GM06990 (cell line): ENCODE results near the gene RPH3AL.

Source experiments
- DNase-seq: peaks from one replicate; pipeline ENCODE4 v3.0.0-alpha.2; 2011; ENCODE audit not compliant: insufficient read length; ENCODE audit errors: extremely low read depth
- H3K27me3 ChIP-seq: replicated peaks from 2 replicates; pipeline ENCODE4 v1.6.0; 2011; ENCODE audit warnings: low read length; ENCODE audit not compliant: control insufficient read depth, insufficient read depth
- H3K36me3 ChIP-seq: 2 replicates; pipeline ENCODE4 v1.5.1; 2011; ENCODE audit warnings: low read length; ENCODE audit not compliant: control insufficient read depth, insufficient read depth
- H3K4me3 ChIP-seq: replicated peaks from 2 replicates; pipeline ENCODE4 v1.5.1; 2011; ENCODE audit warnings: low read depth, mild to moderate bottlenecking, control low read depth, low read length
- TF ChIP-seq, protein P1 (sequence below): IDR thresholded peaks from 2 replicates; pipeline ENCODE4 v1.5.1; 2011; ENCODE audit warnings: low read length, control low read depth, mild to moderate bottlenecking, inconsistent platforms; ENCODE audit not compliant: insufficient read depth, poor library complexity, severe bottlenecking

Gene RPH3AL

DNA sequence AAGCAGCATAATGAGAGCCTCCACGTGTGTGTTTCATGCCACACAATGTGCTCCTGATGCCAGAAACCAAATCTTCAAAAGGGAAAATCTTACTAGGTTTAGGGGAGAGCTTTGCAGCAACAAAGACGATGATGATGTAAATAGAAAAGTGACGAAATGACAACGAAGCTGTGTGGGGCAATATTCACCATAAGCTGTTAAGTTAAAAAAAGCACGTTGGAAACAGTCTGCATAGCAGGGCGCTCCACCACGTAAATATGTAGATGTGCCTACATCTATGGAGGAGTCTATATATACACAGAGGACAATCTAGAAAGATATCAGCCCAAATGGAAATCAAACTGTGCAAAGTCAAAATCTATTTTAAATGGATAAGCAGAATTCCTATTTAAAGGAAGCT lies 61.0 kb downstream of the RPH3AL start:
- TF ChIP-seq, protein P1, sequence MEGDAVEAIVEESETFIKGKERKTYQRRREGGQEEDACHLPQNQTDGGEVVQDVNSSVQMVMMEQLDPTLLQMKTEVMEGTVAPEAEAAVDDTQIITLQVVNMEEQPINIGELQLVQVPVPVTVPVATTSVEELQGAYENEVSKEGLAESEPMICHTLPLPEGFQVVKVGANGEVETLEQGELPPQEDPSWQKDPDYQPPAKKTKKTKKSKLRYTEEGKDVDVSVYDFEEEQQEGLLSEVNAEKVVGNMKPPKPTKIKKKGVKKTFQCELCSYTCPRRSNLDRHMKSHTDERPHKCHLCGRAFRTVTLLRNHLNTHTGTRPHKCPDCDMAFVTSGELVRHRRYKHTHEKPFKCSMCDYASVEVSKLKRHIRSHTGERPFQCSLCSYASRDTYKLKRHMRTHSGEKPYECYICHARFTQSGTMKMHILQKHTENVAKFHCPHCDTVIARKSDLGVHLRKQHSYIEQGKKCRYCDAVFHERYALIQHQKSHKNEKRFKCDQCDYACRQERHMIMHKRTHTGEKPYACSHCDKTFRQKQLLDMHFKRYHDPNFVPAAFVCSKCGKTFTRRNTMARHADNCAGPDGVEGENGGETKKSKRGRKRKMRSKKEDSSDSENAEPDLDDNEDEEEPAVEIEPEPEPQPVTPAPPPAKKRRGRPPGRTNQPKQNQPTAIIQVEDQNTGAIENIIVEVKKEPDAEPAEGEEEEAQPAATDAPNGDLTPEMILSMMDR: no peak
- DNase-seq: no peak
- H3K36me3 ChIP-seq: no peaks in the 10 kb centered on the region
- no peak overlapping the region for H3K4me3 ChIP-seq
- no peaks in the 10 kb centered on the region for H3K27me3 ChIP-seq

DNA sequence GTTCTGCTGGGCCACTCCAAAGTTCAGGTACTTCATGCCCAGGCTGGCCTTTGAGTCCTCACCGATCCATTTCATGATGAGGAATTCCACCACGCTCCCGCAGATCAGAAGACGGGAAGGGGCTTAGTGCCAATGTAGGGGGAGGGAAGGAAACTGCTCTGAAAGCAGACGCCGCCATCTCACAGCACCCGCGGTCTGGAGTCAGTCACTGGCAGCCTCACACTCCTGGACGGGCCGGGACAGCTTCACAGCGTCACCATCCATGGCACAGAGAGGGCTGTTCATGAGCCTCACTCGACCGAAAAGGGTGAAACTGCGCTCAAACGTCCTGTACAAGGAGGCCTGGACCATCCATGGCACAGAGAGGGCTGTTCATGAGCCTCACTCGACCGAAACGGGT lies 62.0 kb downstream of the RPH3AL start:
- TF ChIP-seq, protein P1: no peak
- Histone ChIP-seq H3K36me3 (no peaks in the 10 kb centered on the region), H3K27me3 (no peaks in the 10 kb centered on the region), H3K4me3 (no peak overlapping the region)
- no peak for DNase-seq

DNA sequence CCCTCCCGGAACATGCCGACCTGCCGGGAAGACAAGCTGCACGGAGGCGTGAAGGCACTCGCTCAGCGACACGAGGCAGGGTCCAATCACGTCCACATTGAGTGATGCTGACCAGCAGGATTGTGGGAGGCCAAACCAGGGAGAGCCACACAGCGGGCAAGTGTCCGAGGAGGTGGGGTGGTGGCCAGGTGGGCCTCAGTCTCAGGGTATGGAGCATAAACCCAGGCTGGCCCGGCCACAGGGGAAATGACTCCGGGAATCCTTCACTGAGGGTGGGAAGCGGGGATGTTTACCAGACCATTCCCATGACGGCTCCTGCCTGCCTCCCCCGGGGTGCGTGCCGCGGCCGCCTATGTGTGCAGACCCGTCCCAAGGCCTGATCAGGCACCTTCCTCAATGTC lies 62.5 kb downstream of the RPH3AL start:
- H3K27me3 ChIP-seq: no peaks in the 10 kb centered on the region

DNA sequence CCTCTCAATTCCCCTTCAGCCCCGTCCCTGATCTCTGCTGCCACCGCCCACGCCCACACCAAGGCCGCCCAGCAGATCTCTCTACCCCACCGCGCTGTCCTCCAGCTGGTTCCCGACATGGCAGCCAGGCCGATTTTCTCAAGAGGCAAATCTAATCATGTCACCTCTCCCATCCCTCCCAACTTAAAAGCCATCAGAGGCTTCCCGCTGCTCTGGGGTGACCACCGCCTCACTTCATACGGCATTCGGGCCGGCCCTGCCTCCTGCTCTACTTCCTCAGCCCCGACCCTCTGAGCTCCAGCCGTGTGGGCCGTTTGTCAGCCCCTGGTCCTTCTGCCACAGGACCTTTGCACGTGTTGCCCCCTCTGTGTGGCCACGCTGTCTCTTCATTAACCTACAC lies 63.2 kb downstream of the RPH3AL start:
- no peaks in the 10 kb centered on the region; the same call in 1 of the 2 replicates for H3K27me3 ChIP-seq
- no peak overlapping the region for H3K4me3 ChIP-seq
- TF ChIP-seq, protein P1: no peak
- no peak for DNase-seq
- H3K36me3 ChIP-seq: no peaks in the 10 kb centered on the region

More for the DNA sequence above, 62.5 kb downstream of the RPH3AL start:
- no peak for DNase-seq
- Histone ChIP-seq H3K36me3 (no peaks in the 10 kb centered on the region), H3K4me3 (no peak overlapping the region)
- TF ChIP-seq, protein P1: no peak

DNA sequence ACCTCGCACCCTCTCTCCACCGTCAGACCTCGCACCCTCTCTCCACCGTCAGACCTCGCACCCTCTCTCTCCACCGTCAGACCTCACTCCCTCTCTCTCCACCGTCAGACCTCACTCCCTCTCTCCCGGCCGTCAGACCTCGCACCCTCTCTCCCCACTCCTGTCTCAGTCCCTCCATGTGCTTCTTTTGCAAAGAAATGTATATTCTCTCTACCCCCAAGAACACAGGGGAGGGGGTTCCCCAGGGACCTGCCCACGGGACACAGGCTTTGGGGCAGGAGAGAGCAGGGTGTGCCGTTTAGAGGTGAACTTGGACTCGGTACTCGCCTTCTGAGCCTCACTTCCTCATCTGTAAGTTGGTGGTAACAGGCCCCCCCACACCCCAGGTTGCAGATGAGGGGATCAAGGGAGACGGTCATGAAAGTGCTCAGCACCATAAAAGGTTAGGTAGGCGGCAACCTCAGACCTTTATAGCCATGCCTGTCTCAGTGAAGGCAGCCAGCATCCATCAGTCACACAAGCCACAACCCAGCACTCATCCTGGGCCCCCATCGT lies 63.7 kb downstream of the RPH3AL start:
- no peak for DNase-seq
- no peaks in the 10 kb centered on the region; the same call in 1 of the 2 replicates for H3K27me3 ChIP-seq
- no peak overlapping the region for H3K4me3 ChIP-seq
- TF ChIP-seq, protein P1: no peak
- H3K36me3 ChIP-seq: no peaks in the 10 kb centered on the region

DNA sequence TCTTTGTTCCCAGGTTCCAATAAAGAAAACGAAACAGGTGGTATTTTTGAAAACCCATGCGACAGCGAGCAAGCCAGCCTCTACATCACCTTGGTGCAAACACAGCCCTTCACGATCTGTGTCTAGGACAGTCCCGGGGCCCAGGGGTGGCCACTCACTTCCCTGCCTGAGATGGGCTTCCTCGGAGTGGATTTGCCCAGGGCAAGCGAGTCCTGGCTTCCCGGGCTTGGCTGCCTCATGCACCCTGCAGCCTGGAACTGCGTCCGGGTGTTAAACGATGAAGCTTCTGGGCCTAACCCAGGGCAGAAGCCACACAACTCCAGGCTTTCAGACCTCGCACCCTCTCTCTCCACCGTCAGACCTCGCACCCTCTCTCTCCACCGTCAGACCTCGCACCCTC lies 66.0 kb downstream of the RPH3AL start:
- H3K27me3 ChIP-seq: no peaks in the 10 kb centered on the region; the same call in 1 of the 2 replicates
- TF ChIP-seq, protein P1: no peak
- no peak overlapping the region for H3K4me3 ChIP-seq
- no peak for DNase-seq
- H3K36me3 ChIP-seq: no peaks in the 10 kb centered on the region
